Stimulated activated memory B cell treated with anti-CD40 and anti-IgM and Interleukin-4, amounts not matched to agents 10 μg/mL and 1 μg/mL and 100 μg/mL, for 72 hours (primary cell): ENCODE measurements around the gene POU2AF1.

Experiments used
- ATAC-seq: fragments of 150-1000 bp; cut with Tn5 transposase; 2 replicates; pipeline ENCODE4 v1.10.0; 2021
- H3K27ac Mint-ChIP-seq: one replicate; pipeline ENCODE4 v1.8.0; 2022; ENCODE audit warnings: mild to moderate bottlenecking, mixed read lengths
- H3K27me3 Mint-ChIP-seq: one replicate; pipeline ENCODE4 v1.8.0; 2022; ENCODE audit warnings: mixed read lengths
- H3K36me3 Mint-ChIP-seq: one replicate; pipeline ENCODE4 v1.8.0; 2022; ENCODE audit warnings: mixed read lengths
- H3K4me1 Mint-ChIP-seq: one replicate; pipeline ENCODE4 v1.8.0; 2022; ENCODE audit warnings: mixed read lengths
- H3K4me3 Mint-ChIP-seq: one replicate; pipeline ENCODE4 v1.8.0; 2022; ENCODE audit warnings: mild to moderate bottlenecking, moderate library complexity, mixed read lengths
- H3K9me3 Mint-ChIP-seq: one replicate; pipeline ENCODE4 v1.8.0; 2022; ENCODE audit warnings: mixed read lengths

The POU2AF1 gene

DNA sequence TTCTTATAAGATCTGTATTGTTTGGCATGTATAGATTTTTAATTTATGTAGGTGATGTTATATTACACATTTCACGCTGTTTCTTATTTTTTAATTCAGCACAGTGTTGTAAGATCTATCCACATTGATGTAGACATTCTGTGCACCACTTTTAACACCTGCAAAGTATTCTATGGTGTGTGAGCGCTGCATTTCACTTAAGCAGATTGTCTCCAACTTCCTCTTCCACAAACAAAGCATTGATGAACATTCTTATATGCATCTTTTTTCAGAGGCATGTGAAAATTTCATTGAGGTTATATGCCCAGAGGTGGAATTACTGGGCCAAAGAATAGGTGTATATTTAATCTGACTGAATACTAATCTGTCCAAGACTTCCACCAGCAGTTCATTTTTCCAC, 3.4 kb upstream of the POU2AF1 start:
- ATAC-seq: no peak
- Mint-ChIP-seq H3K27me3 (no peaks in the 10 kb centered on the region), H3K27ac (no peak overlapping the region), H3K9me3 (peaks cover 2% of the 10 kb centered on the region), H3K4me1 (peaks cover 39% of the 10 kb centered on the region), H3K4me3 (no peak overlapping the region), H3K36me3 (peaks cover 8% of the 10 kb centered on the region)

DNA sequence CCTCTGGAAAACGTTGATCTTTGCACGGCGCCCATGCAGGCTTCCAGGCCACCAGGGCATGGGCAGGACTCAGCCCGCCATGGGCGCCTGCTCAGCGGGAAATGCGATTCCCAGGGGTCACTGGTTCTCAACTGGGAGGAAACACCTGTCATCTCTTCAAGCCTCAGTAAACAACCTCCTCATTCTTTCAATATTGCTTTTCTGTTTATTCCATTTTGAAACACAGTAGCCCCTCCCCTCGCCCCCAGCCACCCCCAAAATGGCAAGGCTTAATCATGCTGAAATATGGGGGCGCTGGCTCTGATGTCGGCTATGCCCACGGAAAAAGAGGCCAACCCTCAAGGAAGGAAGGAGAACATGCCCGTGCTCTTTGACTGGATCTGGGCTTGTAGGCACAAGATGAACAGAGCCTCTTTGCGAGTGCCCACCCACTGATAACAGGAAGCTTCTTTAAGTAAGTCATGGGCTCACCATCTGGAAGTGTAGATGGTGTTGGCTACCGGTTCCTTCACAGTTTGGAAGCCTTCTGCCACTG, 594 bp upstream of the POU2AF1 start:
- peak; percentile 86 for ATAC-seq
- Mint-ChIP-seq H3K4me3 (peak overlapping the region; percentile 86), H3K36me3 (peaks cover 24% of the 10 kb centered on the region), H3K4me1 (peaks cover 63% of the 10 kb centered on the region), H3K9me3 (no peaks in the 10 kb centered on the region), H3K27ac (no peak overlapping the region), H3K27me3 (no peaks in the 10 kb centered on the region)

DNA sequence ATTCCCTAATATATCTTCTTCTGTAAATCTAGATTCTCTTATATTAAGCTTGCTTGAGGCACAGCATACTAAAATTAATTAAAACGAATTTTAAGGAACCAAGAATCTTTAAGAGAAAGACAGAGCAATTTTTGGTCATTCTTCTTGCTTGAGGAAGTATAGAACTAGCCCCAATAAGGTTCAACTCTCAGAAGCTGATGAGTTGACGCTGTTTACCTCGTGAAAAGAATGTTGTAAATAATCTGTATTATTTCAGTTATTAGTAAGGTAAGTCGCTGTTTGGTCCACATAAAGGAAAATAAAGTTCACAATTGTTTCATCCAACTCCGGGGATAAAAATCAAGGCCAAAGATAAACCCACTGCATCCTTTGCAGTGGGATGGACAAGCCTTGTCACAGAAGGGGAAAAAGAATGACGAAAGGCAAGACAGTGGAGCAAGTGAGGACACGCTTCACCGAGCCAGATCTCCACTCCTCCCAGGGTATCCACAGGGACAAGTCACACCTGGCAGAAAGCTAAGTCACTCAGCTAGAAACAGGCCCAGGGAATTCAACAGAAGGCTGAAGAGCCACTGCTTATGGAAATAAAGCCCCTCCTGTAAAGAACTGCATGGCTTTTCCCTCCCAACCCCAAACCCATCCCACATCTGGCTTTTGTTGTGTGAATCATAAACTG, 752 bp downstream of the POU2AF1 start:
- H3K27ac Mint-ChIP-seq: no peak overlapping the region
- H3K4me3 Mint-ChIP-seq: peak overlapping the region; percentile 86
- peaks cover 30% of the 10 kb centered on the region for H3K36me3 Mint-ChIP-seq
- no peak for ATAC-seq
- no peaks in the 10 kb centered on the region for H3K27me3 Mint-ChIP-seq
- no peaks in the 10 kb centered on the region for H3K9me3 Mint-ChIP-seq
- H3K4me1 Mint-ChIP-seq: peaks cover 76% of the 10 kb centered on the region

DNA sequence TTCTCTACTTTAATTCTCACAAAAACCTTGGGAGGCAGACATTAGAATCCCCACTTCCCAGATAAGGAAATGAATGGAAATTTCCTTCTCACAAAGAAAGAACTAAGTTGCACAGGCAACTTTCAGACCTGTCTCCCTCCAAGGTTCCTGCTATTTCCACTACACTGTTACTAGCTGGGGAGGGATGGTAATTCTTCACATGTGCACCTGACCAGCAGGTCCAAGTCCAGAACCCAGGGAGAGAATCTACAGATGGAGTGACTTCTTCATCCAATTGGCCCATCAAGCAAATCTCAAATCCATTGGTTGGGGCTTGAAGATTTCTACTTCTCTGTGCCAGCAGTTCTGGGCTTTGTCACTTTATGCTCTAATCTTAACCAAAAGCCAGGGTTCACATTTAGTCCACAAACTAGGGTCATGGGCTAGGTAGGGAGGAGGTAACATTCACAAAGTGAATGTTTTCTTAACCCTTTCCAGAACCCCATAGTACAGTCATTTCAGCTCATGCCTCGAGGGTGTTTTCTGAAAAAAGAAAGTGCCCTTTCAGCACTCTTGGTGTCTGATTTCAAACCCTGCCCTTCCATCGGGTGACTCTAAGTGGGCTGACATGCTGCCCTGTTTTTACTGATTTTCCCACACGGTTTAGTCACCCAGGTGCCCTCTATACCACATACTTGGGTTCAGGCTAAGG, 2.7 kb downstream of the POU2AF1 start:
- Mint-ChIP-seq H3K36me3 (peaks cover 40% of the 10 kb centered on the region), H3K27me3 (no peaks in the 10 kb centered on the region), H3K4me3 (peak overlapping the region; percentile 86), H3K27ac (no peak overlapping the region), H3K4me1 (peaks cover 76% of the 10 kb centered on the region), H3K9me3 (no peaks in the 10 kb centered on the region)
- ATAC-seq: no peak

DNA sequence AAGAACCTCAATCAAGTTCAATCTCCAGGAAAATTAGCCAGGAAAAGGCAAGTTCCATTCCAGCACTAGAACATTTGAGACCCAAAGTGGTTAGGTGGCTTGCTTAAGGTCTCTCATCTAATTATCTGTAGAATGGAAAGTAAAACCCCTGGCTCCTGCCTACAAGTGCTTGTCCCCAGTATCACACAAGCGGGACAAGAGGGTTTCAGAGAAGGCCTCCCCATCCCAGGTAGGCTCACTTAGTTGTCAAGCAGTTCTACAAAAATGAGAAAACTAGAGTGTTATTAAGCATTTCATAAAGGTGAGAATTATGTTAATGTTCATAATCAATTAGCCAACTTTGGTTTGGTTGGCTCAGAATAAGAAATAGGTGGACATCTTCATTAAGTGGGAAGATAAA, 5.5 kb downstream of the POU2AF1 start:
- ATAC-seq: no peak
- H3K4me1 Mint-ChIP-seq: peaks cover 85% of the 10 kb centered on the region
- no peaks in the 10 kb centered on the region for H3K9me3 Mint-ChIP-seq
- H3K27me3 Mint-ChIP-seq: no peaks in the 10 kb centered on the region
- peaks cover 57% of the 10 kb centered on the region for H3K36me3 Mint-ChIP-seq
- no peak overlapping the region for H3K27ac Mint-ChIP-seq
- H3K4me3 Mint-ChIP-seq: peak overlapping the region; percentile 72

DNA sequence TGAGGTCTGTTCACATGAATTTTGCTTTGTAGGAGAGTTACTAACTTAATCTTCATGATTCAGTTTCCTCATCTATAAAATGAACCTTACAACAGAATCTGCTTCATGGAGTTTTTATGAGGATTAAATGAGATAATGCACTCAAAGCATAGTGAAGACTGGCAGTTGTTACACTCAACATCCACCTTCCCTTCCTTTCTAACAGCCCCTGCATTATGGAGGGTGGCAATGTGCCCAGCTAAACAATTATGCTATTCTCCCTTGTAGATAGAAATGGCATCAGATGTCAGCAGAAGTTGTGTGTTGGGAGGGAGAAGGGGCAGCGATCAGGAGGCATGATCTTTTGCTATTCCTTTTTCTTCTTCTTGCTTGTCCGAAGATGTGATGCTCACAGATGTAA, 6.5 kb downstream of the POU2AF1 start:
- H3K27ac Mint-ChIP-seq: no peak overlapping the region

DNA sequence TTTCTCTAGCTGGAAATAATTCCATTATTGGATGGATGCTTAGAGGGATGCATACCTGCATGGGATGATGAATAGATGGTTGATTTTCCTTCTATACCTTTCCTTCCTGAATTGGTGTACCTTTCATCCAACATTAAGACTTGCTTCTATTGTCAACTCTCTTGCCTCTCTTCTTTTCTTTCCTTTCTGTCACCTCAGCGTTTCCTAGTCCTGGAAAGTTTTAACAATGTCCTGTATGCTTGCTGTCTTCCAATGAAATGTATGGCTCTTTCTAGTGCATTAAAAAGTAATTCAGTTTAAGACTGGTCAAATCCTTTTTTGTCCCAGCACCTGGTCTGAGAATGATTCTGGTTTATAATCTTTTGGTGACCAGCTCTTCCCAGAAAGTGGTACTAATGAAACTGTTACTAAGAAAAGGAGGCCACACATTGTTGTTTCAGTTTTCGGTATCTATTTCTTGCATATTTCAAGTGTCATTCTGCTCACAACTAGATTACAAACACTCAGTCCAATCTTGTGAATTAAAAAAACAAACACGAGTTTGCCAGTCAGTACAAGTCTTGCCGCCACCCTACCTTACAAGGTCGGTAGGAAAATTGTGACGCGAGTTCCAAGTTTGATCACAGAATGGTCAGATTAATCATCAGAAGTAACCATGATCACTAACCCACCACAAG, 8.0 kb downstream of the POU2AF1 start:
- H3K27ac Mint-ChIP-seq: no peak overlapping the region
- peak; percentile 62 for ATAC-seq
- peak overlapping the region; percentile 77 for H3K4me3 Mint-ChIP-seq
- H3K27me3 Mint-ChIP-seq: no peaks in the 10 kb centered on the region
- H3K9me3 Mint-ChIP-seq: no peaks in the 10 kb centered on the region
- H3K36me3 Mint-ChIP-seq: peaks cover 60% of the 10 kb centered on the region
- peaks cover 99% of the 10 kb centered on the region for H3K4me1 Mint-ChIP-seq

More for the DNA sequence above, 6.5 kb downstream of the POU2AF1 start:
- Mint-ChIP-seq H3K36me3 (peaks cover 60% of the 10 kb centered on the region), H3K4me1 (peaks cover 96% of the 10 kb centered on the region), H3K4me3 (peak overlapping the region; percentile 77), H3K27me3 (no peaks in the 10 kb centered on the region), H3K9me3 (no peaks in the 10 kb centered on the region)
- ATAC-seq: no peak

DNA sequence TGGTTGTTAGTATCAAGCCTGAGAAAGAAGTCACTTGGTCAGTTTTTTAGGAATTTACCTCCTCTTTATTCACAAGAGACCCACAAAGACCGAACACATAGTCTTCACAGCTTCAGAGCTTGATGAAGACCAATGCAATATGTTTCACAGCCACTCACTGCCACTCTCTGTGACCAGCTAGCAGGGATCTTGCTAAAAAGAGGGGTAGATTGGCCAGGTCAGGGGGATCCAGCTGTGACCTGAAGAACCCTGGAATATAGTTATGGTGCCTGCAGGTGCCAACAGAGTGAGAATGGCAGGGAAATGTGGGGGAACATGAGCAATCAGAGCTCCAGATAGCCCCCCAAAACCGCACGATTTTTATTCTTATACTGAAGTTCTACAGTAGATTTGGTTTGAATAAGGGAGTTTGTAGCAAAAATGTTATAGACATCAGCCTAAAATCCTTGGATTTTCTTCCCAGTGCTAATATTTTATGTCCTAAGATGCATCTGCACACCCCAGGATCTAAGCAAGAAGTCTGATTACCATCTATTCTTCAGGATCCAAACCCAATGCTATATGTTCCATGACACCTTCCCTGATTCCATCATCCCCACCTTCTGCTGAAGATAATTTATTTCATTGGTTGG, 8.7 kb downstream of the POU2AF1 start:
- H3K4me1 Mint-ChIP-seq: peaks cover 99% of the 10 kb centered on the region
- ATAC-seq: no peak
- H3K4me3 Mint-ChIP-seq: peak overlapping the region; percentile 26
- H3K27ac Mint-ChIP-seq: no peak overlapping the region
- no peaks in the 10 kb centered on the region for H3K9me3 Mint-ChIP-seq
- H3K27me3 Mint-ChIP-seq: no peaks in the 10 kb centered on the region
- H3K36me3 Mint-ChIP-seq: peaks cover 62% of the 10 kb centered on the region

DNA sequence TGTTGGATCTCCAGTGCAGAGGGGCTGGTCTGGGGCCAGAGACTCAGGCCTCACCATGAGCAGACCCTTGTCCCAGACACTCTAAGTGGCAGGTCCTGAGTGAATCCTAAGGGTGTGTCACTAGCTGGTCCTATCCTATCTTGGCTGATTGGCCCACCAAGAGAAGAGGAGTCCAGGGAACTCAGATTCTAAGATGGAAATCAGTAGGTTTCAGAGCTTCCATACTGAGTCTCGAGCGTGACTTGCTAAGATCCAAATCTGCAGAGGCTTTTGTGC, 10.9 kb downstream of the POU2AF1 start:
- Mint-ChIP-seq H3K36me3 (peaks cover 66% of the 10 kb centered on the region), H3K27me3 (no peaks in the 10 kb centered on the region), H3K4me1 (peaks cover 100% of the 10 kb centered on the region), H3K4me3 (peak overlapping the region; percentile 85), H3K9me3 (no peaks in the 10 kb centered on the region), H3K27ac (no peak overlapping the region)
- peak; percentile 1 for ATAC-seq

DNA sequence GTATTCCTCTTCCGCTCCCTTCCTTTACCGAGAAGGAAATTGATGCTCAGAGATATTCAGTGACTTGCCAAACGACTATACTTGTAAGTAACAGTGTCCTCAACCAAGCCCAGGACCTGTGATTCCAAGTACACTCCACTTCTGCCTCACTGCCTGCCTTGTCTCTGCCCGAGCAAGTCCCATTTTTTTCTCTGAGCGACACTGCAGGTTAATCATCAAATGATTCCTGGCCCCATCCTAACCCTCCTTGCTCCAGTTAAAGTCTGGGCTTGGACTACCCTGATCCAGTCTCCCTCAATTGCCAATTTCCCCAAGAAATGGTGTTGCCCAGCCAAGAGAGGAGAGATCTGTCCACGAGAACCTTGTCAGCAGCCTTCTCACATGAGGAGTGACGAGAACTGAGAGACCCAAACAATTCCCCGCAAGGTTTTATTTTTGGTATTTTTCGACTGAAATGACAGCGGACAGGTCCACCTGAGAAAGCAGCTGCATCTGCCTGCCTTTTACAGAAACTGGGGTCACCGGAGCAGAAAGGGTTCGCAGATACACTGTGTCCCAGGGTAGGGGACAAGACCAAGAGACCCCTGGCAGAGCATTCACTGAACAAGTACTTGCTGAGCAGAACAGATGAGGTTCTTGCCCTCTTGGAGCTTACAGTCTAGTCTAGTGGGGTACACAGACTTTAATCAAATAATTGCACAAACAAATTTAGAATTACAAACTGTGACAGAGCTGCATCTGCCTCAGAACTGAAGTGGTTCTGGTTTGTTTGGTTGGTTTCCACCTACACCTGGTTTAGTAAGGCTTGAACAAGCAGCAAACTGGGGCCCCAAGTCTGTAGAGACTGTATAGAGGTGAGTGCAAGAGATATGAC, 11.4 kb downstream of the POU2AF1 start:
- ATAC-seq: peak; percentile 82
- H3K27ac Mint-ChIP-seq: no peak overlapping the region
- peaks cover 66% of the 10 kb centered on the region for H3K36me3 Mint-ChIP-seq

DNA sequence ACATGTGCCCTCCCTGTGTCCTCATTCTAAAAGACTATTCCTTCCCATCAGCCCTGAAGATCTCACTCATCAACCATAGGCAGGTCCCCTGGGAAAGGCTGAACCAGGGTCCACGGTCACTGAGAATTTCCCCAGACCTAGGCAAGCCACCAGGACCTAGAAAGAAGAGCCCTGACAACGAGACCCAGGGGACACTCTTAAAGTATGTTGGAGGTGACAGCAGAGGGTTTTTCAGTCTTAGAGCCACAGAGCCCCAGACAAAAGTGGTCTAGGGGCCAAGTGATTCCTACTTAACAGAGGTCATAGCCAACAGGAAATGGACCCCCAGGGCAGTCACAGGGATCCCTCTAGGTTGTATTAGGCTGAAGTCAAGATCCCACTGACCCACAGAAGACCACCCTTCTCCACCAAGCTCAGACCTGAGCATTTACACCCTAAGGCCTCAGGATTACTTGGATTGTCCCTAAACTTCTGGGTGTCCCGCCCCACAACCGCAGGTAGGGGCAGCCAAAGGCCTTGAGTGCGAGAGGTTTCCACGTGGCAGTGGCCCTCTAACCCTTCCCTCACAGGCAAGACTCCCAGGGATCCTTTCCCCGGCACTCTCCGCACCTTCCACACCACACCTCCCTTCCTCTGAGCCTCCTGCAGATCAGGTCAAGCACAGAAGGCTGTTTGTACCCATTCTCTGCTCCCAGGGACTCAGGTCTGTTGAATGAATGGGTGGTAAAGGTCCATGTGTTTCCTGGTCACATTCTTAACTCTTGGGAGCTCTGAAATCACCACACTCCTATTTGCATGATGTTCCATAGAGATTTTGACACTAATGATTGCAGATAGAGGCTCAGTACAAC, 12.3 kb downstream of the POU2AF1 start:
- no peaks in the 10 kb centered on the region for H3K27me3 Mint-ChIP-seq
- peak overlapping the region; percentile 85 for H3K4me3 Mint-ChIP-seq
- peak; percentile 29 for ATAC-seq

More for the DNA sequence above, 11.4 kb downstream of the POU2AF1 start:
- H3K4me3 Mint-ChIP-seq: peak overlapping the region; percentile 85
- no peaks in the 10 kb centered on the region for H3K27me3 Mint-ChIP-seq
- no peaks in the 10 kb centered on the region for H3K9me3 Mint-ChIP-seq
- H3K4me1 Mint-ChIP-seq: peaks cover 100% of the 10 kb centered on the region

DNA sequence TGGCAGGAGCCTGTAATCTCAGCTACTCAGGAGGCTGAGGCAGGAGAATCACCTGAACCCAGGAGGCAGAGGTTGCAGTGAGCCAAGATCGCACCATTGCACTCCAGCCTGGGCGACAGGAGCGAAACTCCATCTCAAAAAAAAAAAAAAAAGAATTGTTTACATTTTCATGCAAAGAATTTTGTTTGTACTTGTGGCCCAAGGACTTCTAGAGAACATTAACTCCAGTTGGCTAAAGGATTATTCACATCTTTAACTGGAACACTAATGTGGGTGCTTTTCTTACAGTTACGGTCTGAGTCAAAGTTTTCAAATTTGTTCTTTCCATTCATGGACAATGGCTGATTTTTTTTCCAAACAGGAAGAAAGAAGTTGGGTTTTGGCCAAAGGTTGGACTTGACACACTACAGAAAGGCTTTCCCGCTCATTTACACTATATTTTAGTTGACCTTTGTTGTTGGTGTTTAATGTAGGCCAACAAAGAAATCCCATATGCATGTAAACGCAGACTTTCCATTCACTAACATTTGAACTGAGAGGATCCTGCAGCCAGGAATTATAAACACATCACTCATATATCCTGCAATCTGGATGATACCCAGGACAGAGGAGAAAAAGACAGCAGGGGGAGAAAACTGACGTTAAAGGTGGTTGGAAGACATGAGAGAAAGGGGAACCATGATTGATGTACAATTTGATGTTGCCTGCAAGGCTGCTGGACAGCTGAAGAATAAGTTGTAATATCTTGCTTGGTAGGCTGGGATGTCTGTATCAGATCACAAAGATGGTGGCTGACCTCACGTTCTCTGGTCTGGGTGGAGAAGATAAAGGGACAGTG, 13.1 kb downstream of the POU2AF1 start:
- Mint-ChIP-seq H3K9me3 (no peaks in the 10 kb centered on the region), H3K36me3 (peaks cover 77% of the 10 kb centered on the region), H3K4me1 (peaks cover 100% of the 10 kb centered on the region), H3K4me3 (peak overlapping the region; percentile 85), H3K27me3 (no peaks in the 10 kb centered on the region), H3K27ac (no peak overlapping the region)
- ATAC-seq: no peak

More for the DNA sequence above, 12.3 kb downstream of the POU2AF1 start:
- peaks cover 100% of the 10 kb centered on the region for H3K4me1 Mint-ChIP-seq
- H3K9me3 Mint-ChIP-seq: no peaks in the 10 kb centered on the region
- H3K36me3 Mint-ChIP-seq: peaks cover 72% of the 10 kb centered on the region
- H3K27ac Mint-ChIP-seq: no peak overlapping the region

DNA sequence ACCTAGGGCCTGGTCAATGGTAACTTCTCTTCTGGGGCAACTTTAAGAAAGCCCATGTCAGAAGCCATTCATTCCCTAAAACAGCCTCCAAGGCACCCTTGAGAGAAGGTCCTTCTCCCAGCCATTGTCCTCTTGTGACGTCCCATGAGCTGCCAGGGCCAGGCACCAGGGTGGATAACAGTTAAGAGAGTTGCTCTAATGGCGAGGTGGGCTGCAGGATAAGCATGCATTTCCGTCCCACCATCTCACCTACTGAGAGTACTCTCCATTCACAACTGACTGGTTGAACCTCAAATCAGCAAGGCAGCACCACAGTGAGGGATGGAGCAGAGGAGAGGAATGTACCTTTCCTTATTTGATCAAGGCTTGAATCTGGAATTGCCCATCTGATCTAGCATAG, 14.6 kb downstream of the POU2AF1 start:
- ATAC-seq: no peak
- H3K4me1 Mint-ChIP-seq: peaks cover 89% of the 10 kb centered on the region
- H3K9me3 Mint-ChIP-seq: no peaks in the 10 kb centered on the region
- H3K27ac Mint-ChIP-seq: no peak overlapping the region
- H3K4me3 Mint-ChIP-seq: peak overlapping the region; percentile 45
- H3K36me3 Mint-ChIP-seq: peaks cover 69% of the 10 kb centered on the region
- no peaks in the 10 kb centered on the region for H3K27me3 Mint-ChIP-seq
